SK-N-MC (cell line): ENCODE measurements around the gene PTPRN2.
A peak's percentile ranks its signal among the peaks of the same experiment; 100 is the strongest.

ENCODE experiments used
- DNase-seq: peaks from one replicate; pipeline ENCODE4 v3.0.0-alpha.2; 2011; ENCODE audit warnings: low read depth, low spot score
- H3K27ac ChIP-seq: fragments of 200-600 bp; sonication (generic); 2 replicates; pipeline ENCODE4 v1.5.1; 2016; ENCODE audit warnings: mixed run types
- H3K36me3 ChIP-seq: fragments of 200-600 bp; sonication (generic); 2 replicates; pipeline ENCODE4 v1.6.1; 2017; ENCODE audit warnings: antibody characterized with exemption, low read length, mixed read lengths; ENCODE audit not compliant: insufficient read depth
- H3K4me3 ChIP-seq: fragments of 200-600 bp; sonication (generic); 2 replicates; pipeline ENCODE4 v1.5.1; 2016
- H3K9ac ChIP-seq: fragments of 200-600 bp; sonication (generic); 2 replicates; pipeline ENCODE4 v1.8.0; 2017; ENCODE audit warnings: mixed run types, mixed read lengths; ENCODE audit not compliant: insufficient read length
- H3K9me3 ChIP-seq: fragments of 200-600 bp; sonication (generic); 2 replicates; pipeline ENCODE4 v1.6.1; 2017; ENCODE audit warnings: low read depth, mild to moderate bottlenecking, antibody characterized with exemption, low read length, moderate library complexity, mixed read lengths
- EZH2 ChIP-seq: fragments of 200-600 bp; sonication (generic); IDR thresholded peaks from one replicate; pipeline ENCODE4 v1.6.1; 2017; ENCODE audit warnings: antibody characterized with exemption
- FOXP2 ChIP-seq: optimal IDR thresholded peaks from 2 replicates; pipeline ENCODE3; 2011; ENCODE audit warnings: mild to moderate bottlenecking, moderate library complexity; ENCODE audit not compliant: insufficient read depth; ENCODE audit errors: extremely low read length, control extremely low read depth
- POLR2AphosphoS5 ChIP-seq: IDR thresholded peaks from 2 replicates; pipeline ENCODE4 v1.6.1; 2012; ENCODE audit warnings: mild to moderate bottlenecking, low read depth, low read length, borderline replicate concordance

PTPRN2 gene

GRCh38 chr7:157579425-157579824 is 1008.2 kb downstream of the PTPRN2 start:
- Histone ChIP-seq H3K9ac (no peak overlapping the region), H3K36me3 (no peaks in the 10 kb centered on the region), H3K9me3 (no peaks in the 10 kb centered on the region), H3K27ac (no peak overlapping the region), H3K4me3 (no peak overlapping the region)
- TF ChIP-seq EZH2 (peak; percentile 60), POLR2AphosphoS5 (no peak), FOXP2 (no peak)
- no peak for DNase-seq

GRCh38 chr7:157577796-157578339 is 1009.8 kb downstream of the PTPRN2 start:
- TF ChIP-seq POLR2AphosphoS5: no peak
- no peak for TF ChIP-seq EZH2
- no peak for TF ChIP-seq FOXP2
- no peak overlapping the region for H3K27ac ChIP-seq
- H3K9me3 ChIP-seq: no peaks in the 10 kb centered on the region
- H3K4me3 ChIP-seq: no peak overlapping the region
- DNase-seq: no peak
- no peaks in the 10 kb centered on the region for H3K36me3 ChIP-seq
- H3K9ac ChIP-seq: no peak overlapping the region

- Histone ChIP-seq H3K9me3 (no peaks in the 10 kb centered on the region), H3K9ac (no peak overlapping the region), H3K27ac (no peak overlapping the region), H3K4me3 (no peak overlapping the region), H3K36me3 (no peaks in the 10 kb centered on the region)
- TF ChIP-seq EZH2 (no peak), FOXP2 (no peak), POLR2AphosphoS5 (no peak)
- DNase-seq: no peak
Observed at GRCh38 chr7:157577061-157577460, 1010.6 kb downstream of the PTPRN2 start.

GRCh38 chr7:157576415-157576814 is 1011.2 kb downstream of the PTPRN2 start:
- DNase-seq: no peak
- no peak overlapping the region for H3K4me3 ChIP-seq
- TF ChIP-seq POLR2AphosphoS5 (no peak), FOXP2 (no peak), EZH2 (no peak)
- H3K36me3 ChIP-seq: no peaks in the 10 kb centered on the region
- H3K9ac ChIP-seq: no peak overlapping the region
- no peak overlapping the region for H3K27ac ChIP-seq
- H3K9me3 ChIP-seq: no peaks in the 10 kb centered on the region

- no peak overlapping the region for H3K4me3 ChIP-seq
- no peaks in the 10 kb centered on the region for H3K9me3 ChIP-seq
- no peak overlapping the region for H3K9ac ChIP-seq
- TF ChIP-seq FOXP2 (no peak), POLR2AphosphoS5 (no peak), EZH2 (no peak)
- DNase-seq: no peak
- no peaks in the 10 kb centered on the region for H3K36me3 ChIP-seq
- no peak overlapping the region for H3K27ac ChIP-seq
Observed at GRCh38 chr7:157575777-157576176, 1011.8 kb downstream of the PTPRN2 start.

GRCh38 chr7:157574914-157575586 is 1012.6 kb downstream of the PTPRN2 start:
- Histone ChIP-seq H3K27ac (no peak overlapping the region), H3K36me3 (no peaks in the 10 kb centered on the region), H3K9me3 (no peaks in the 10 kb centered on the region), H3K9ac (no peak overlapping the region), H3K4me3 (no peak overlapping the region)
- TF ChIP-seq EZH2 (no peak), POLR2AphosphoS5 (no peak), FOXP2 (no peak)
- no peak for DNase-seq

GRCh38 chr7:157574120-157574825 is 1013.4 kb downstream of the PTPRN2 start:
- Histone ChIP-seq H3K9me3 (no peaks in the 10 kb centered on the region), H3K36me3 (no peaks in the 10 kb centered on the region), H3K27ac (no peak overlapping the region), H3K4me3 (no peak overlapping the region), H3K9ac (no peak overlapping the region)
- TF ChIP-seq POLR2AphosphoS5: no peak
- TF ChIP-seq EZH2: no peak
- no peak for TF ChIP-seq FOXP2
- DNase-seq: no peak

- no peak overlapping the region for H3K4me3 ChIP-seq
- DNase-seq: no peak
- no peaks in the 10 kb centered on the region for H3K9me3 ChIP-seq
- no peaks in the 10 kb centered on the region for H3K36me3 ChIP-seq
- TF ChIP-seq FOXP2 (no peak), POLR2AphosphoS5 (no peak), EZH2 (no peak)
- no peak overlapping the region for H3K9ac ChIP-seq
- H3K27ac ChIP-seq: no peak overlapping the region
Observed at GRCh38 chr7:157573244-157573643, 1014.4 kb downstream of the PTPRN2 start.
